K562 (cell line): ENCODE results near the gene DPAGT1. TPM values are rescaled to one million over a fixed set of nuclear protein-coding genes. Genes with fewer than 3 reads are reported as not detected.

Experiments used
- CBFB ChIP-seq: sonication (generic); formaldehyde crosslinking; IDR thresholded peaks from 2 replicates; pipeline ENCODE4 v1.4.0; 2020; ENCODE audit warnings: mild to moderate bottlenecking, missing genetic modification reagents
- CREB1 ChIP-seq, 2 experiments: sonication (generic) in 1 of 2; formaldehyde crosslinking in 1 of 2; IDR thresholded peaks; 2 replicates each; pipeline versions ENCODE4 v1.6.1 to v1.8.0; 2012 to 2022; ENCODE audit warnings: inconsistent platforms in 1 of 2, mild to moderate bottlenecking in 1 of 2, missing genetic modification reagents in 1 of 2, moderate library complexity in 1 of 2
- DACH1 ChIP-seq: fragments of 450-650 bp; IDR thresholded peaks from 2 replicates; pipeline ENCODE4 v1.6.1; 2018; ENCODE audit not compliant: partially characterized antibody
- ELF1 ChIP-seq: fragments of 200-800 bp; sonication (Bioruptor generic); IDR thresholded peaks from 2 replicates; pipeline ENCODE4 v1.6.1; 2016; ENCODE audit warnings: missing genetic modification characterization, missing compliant biosample characterization
- GTF2E2 ChIP-seq: fragments of 200-800 bp; sonication (Bioruptor generic); IDR thresholded peaks from 2 replicates; pipeline ENCODE4 v1.6.1; 2016; ENCODE audit warnings: missing genetic modification characterization, missing compliant biosample characterization
- HMBOX1 ChIP-seq: sonication (generic); IDR thresholded peaks from 2 replicates; pipeline ENCODE4 v1.6.1; 2016
- KDM5B ChIP-seq: fragments of 200-600 bp; sonication (generic); IDR thresholded peaks from 2 replicates; pipeline ENCODE4 v1.6.1; 2012; ENCODE audit warnings: low read depth, mild to moderate bottlenecking, moderate library complexity, low read length, control low read depth, inconsistent platforms; ENCODE audit not compliant: insufficient replicate concordance
- LEF1 ChIP-seq: fragments of 450-650 bp; IDR thresholded peaks from 2 replicates; pipeline ENCODE4 v1.6.1; 2016; ENCODE audit warnings: mild to moderate bottlenecking
- PHF20 ChIP-seq: fragments of 450-650 bp; IDR thresholded peaks from 2 replicates; pipeline ENCODE4 v1.6.1; 2018; ENCODE audit not compliant: partially characterized antibody
- TAF9B ChIP-seq: fragments of 450-650 bp; IDR thresholded peaks from 2 replicates; pipeline ENCODE4 v1.6.1; 2018; ENCODE audit warnings: mild to moderate bottlenecking; ENCODE audit not compliant: partially characterized antibody
- TCF7 ChIP-seq: sonication (generic); IDR thresholded peaks from 2 replicates; pipeline ENCODE4 v1.6.1; 2016; ENCODE audit warnings: antibody characterized with exemption, borderline replicate concordance
- TEAD1 ChIP-seq, 2 experiments: fragments of 450-650 bp in 1 of 2; sonication (generic) in 1 of 2; formaldehyde crosslinking; IDR thresholded peaks; 2 replicates each; pipeline versions ENCODE4 v1.4.0 to v1.8.0; 2020 to 2022; ENCODE audit warnings: mild to moderate bottlenecking in 2 of 2, missing genetic modification reagents in 1 of 2
- YY1 ChIP-seq, 3 experiments: IDR thresholded peaks; 2 replicates each; pipeline ENCODE4 v1.6.1; 2011; ENCODE audit warnings: low read length in 2 of 3, mild to moderate bottlenecking in 2 of 3, moderate library complexity in 2 of 3, borderline replicate concordance in 1 of 3, control low read depth in 1 of 3, low read depth in 1 of 3; ENCODE audit not compliant: insufficient read depth in 3 of 3, insufficient replicate concordance in 2 of 3, control insufficient read depth in 1 of 3, insufficient read length in 1 of 3; ENCODE audit errors: extremely low read depth in 1 of 3
- ZBTB40 ChIP-seq, 2 experiments: fragments of 450-650 bp in 1 of 2; sonication (generic) in 1 of 2; formaldehyde crosslinking in 1 of 2; IDR thresholded peaks; 2 replicates each; pipeline versions ENCODE4 v1.7.1 to v1.9.0; 2016 to 2022; ENCODE audit warnings: inconsistent platforms in 1 of 2, mild to moderate bottlenecking in 1 of 2, missing genetic modification reagents in 1 of 2
- ZNF586 ChIP-seq: fragments of 450-650 bp; formaldehyde crosslinking; conservative IDR thresholded peaks from 2 replicates; pipeline ENCODE4 v1.4.0; 2020; ENCODE audit warnings: mild to moderate bottlenecking, moderate library complexity
- polyA plus RNA-seq, 8 experiments: library from polyadenylated mRNA; depleted of rRNA in 4 of 8; stranded (reverse) in 5 of 8; unstranded in 3 of 8; fragments of >200 nt; fragmentation: Nextera tagmentation in 2 of 8; fragmentation: Illumina TruSeq in 1 of 8; extraction: Ambion mirVana in 2 of 8; extraction: Trizol in 1 of 8; gene quantifications; 2 replicates each; pipeline versions ENCODE4 v1.2.1 to v1.2.3, GENCODE V29; 2011 to 2014; ENCODE audit warnings: inconsistent platforms in 1 of 8, missing spikeins in 1 of 8
- total RNA-seq, 7 experiments: library from RNA; depleted of rRNA in 6 of 7; stranded (reverse); fragments of >200 nt in 6 of 7; fragmentation: Illumina TruSeq in 2 of 7; extraction: Trizol in 2 of 7; gene quantifications; 2 replicates each; pipeline versions ENCODE4 v1.2.1 to v1.2.3, GENCODE V29; 2011 to 2021; ENCODE audit warnings: low replicate concordance in 1 of 7

The DPAGT1 gene
- total and polyA plus RNA-seq, 9 of the 15 experiments (the other 6 are each of a cell fraction or from before 2014, with no cell fraction given): 29.9 to 135 (median 85.0) TPM

- TF ChIP-seq KDM5B (peak; percentile 54), GTF2E2 (tag) (no peak), CBFB (CRISPR knock-in tag) (no peak), YY1 (IDR thresholded peaks at IDR 0.05; ENCODE audit: borderline replicate concordance in 1 of 3, control insufficient read depth in 1 of 3, extremely low read depth in 1 of 3, insufficient read depth in 3 of 3, insufficient read length in 1 of 3, insufficient replicate concordance in 2 of 3, low read depth in 1 of 3, low read length in 2 of 3) (peak; percentile 87 to 99 (median 97)), ZNF586 (CRISPR knock-in tag) (no peak), HMBOX1 (no peak), TEAD1 (CRISPR knock-in tag; IDR thresholded peaks at IDR 0.05) (no peak; a peak in 1 of 4 replicates), CREB1 (IDR thresholded peaks at IDR 0.05) (peak; percentile 10; the same call in 1 of the 2 replicates), CREB1 (CRISPR knock-in tag; IDR thresholded peaks at IDR 0.05) (no peak; the same call in 1 of the 2 replicates), ZBTB40 (IDR thresholded peaks at IDR 0.05) (peak; percentile 76), ZBTB40 (CRISPR knock-in tag; IDR thresholded peaks at IDR 0.05) (no peak), ELF1 (tag) (peak; percentile 91), TAF9B (peak; percentile 82), TCF7 (0 out of 2 replicates have a peak, but pooled peaks have one; percentile 34), LEF1 (0 out of 2 replicates have a peak, but pooled peaks have one; percentile 55), DACH1 (no peak), PHF20 (peak; percentile 98)
Observed at GRCh38 chr11:119067371-119068222, 34.1 kb downstream of the DPAGT1 start, which contains the start of gene VPS11 (continued).
